HepG2 (cell line): Measurements from ENCODE around the gene CYTH1. TPM values are rescaled to one million over a fixed set of nuclear protein-coding genes. Genes with fewer than 3 reads are reported as not detected.

Experiments
- BORCS8-MEF2B ChIP-seq: sonication (generic); formaldehyde crosslinking; IDR thresholded peaks from 2 replicates; pipeline ENCODE4 v1.8.0; 2022; ENCODE audit warnings: mild to moderate bottlenecking, missing genetic modification reagents
- DDIT3 ChIP-seq: sonication (generic); formaldehyde crosslinking; IDR thresholded peaks from 2 replicates; pipeline ENCODE4 v1.4.0; 2020; ENCODE audit warnings: mild to moderate bottlenecking, missing genetic modification reagents
- FOXA1 ChIP-seq, 2 experiments: fragments of 450-650 bp in 1 of 2; sonication (generic) in 1 of 2; formaldehyde crosslinking in 1 of 2; IDR thresholded peaks; 2 replicates each; pipeline versions ENCODE4 v1.4.0 to v1.6.1; 2016 to 2020; ENCODE audit warnings: missing genetic modification reagents in 1 of 2
- FOXJ3 ChIP-seq: sonication (generic); formaldehyde crosslinking; IDR thresholded peaks from 2 replicates; pipeline ENCODE4 v1.4.0; 2020; ENCODE audit warnings: missing genetic modification reagents, mild to moderate bottlenecking, borderline replicate concordance
- MIER2 ChIP-seq: IDR thresholded peaks from 2 replicates; pipeline ENCODE4 v1.6.1; 2016; ENCODE audit warnings: missing biosample characterization, missing genetic modification reagents
- NFE2 ChIP-seq: sonication (generic); formaldehyde crosslinking; IDR thresholded peaks from 2 replicates; pipeline ENCODE4 v1.4.0; 2020; ENCODE audit warnings: missing genetic modification reagents
- RBFOX2 ChIP-seq: fragments of 200-400 bp; formaldehyde crosslinking; IDR thresholded peaks from 2 replicates; pipeline ENCODE4 v1.6.1; 2017; ENCODE audit warnings: low read depth, mild to moderate bottlenecking, low read length
- REST ChIP-seq, 2 experiments: IDR thresholded peaks; 2 replicates each; pipeline ENCODE4 v1.6.1; 2011 to 2012; ENCODE audit warnings: low read length in 2 of 2, borderline replicate concordance in 1 of 2, low read depth in 1 of 2, mild to moderate bottlenecking in 1 of 2, moderate library complexity in 1 of 2
- SCMH1 ChIP-seq: sonication (generic); formaldehyde crosslinking; IDR thresholded peaks from 2 replicates; pipeline ENCODE4 v1.9.0; 2021; ENCODE audit warnings: missing genetic modification reagents, mild to moderate bottlenecking, borderline replicate concordance
- SPEN ChIP-seq: sonication (generic); formaldehyde crosslinking; IDR thresholded peaks from 2 replicates; pipeline ENCODE4 v1.5.1; 2020; ENCODE audit warnings: low read depth, mild to moderate bottlenecking, missing genetic modification reagents
- XBP1 ChIP-seq: sonication (generic); formaldehyde crosslinking; IDR thresholded peaks from 2 replicates; pipeline ENCODE4 v1.5.0; 2020; ENCODE audit warnings: missing genetic modification reagents
- ZBTB40 ChIP-seq, 2 experiments: fragments of 450-650 bp in 1 of 2; sonication (generic) in 1 of 2; formaldehyde crosslinking in 1 of 2; IDR thresholded peaks; 2 replicates each; pipeline versions ENCODE4 v1.6.1 to v1.8.0; 2016 to 2022; ENCODE audit warnings: antibody characterized with exemption in 1 of 2, mild to moderate bottlenecking in 1 of 2, missing genetic modification reagents in 1 of 2
- ZNF17 ChIP-seq: sonication (generic); formaldehyde crosslinking; IDR thresholded peaks from 2 replicates; pipeline ENCODE4 v1.5.0; 2020; ENCODE audit warnings: mild to moderate bottlenecking, missing genetic modification reagents
- ZNF546 ChIP-seq: sonication (generic); formaldehyde crosslinking; conservative IDR thresholded peaks from 2 replicates; pipeline ENCODE4 v1.8.1; 2023; ENCODE audit warnings: mild to moderate bottlenecking, missing genetic modification reagents
- ZNF780A ChIP-seq: sonication (generic); formaldehyde crosslinking; IDR thresholded peaks from 2 replicates; pipeline ENCODE4 v1.8.0; 2022; ENCODE audit warnings: mild to moderate bottlenecking, missing genetic modification reagents, moderate library complexity
- ZNF782 ChIP-seq: sonication (generic); formaldehyde crosslinking; IDR thresholded peaks from 2 replicates; pipeline ENCODE4 v1.4.0; 2020; ENCODE audit warnings: missing genetic modification reagents, mild to moderate bottlenecking, borderline replicate concordance
- polyA plus RNA-seq, 8 experiments: library from polyadenylated mRNA; depleted of rRNA in 3 of 8; stranded (reverse) in 7 of 8; unstranded in 1 of 8; fragments of >200 nt; fragmentation: Illumina TruSeq in 4 of 8; extraction: Trizol in 4 of 8; gene quantifications; 2 replicates each; pipeline versions ENCODE4 v1.2.1 to v1.2.3, GENCODE V29; 2011 to 2016; ENCODE audit warnings: low read depth in 4 of 8, missing spikeins in 1 of 8, mixed read lengths in 1 of 8; ENCODE audit not compliant: insufficient read depth in 1 of 8
- total RNA-seq, 5 experiments: library from RNA; depleted of rRNA; stranded (reverse); fragments of >200 nt; fragmentation: Illumina TruSeq; extraction: Trizol; gene quantifications; 2 replicates each; pipeline ENCODE4 v1.2.3, GENCODE V29; 2016; ENCODE audit warnings: low read depth in 1 of 5

Gene CYTH1
- total and polyA plus RNA-seq, 2 of the 13 experiments (the other 11 are each of a cell fraction or from before 2014, with no cell fraction given) = 20.1 to 48.9 TPM

- no peak for TF ChIP-seq ZBTB40 (IDR thresholded peaks at IDR 0.05)
- no peak for TF ChIP-seq ZBTB40 (CRISPR knock-in tag; IDR thresholded peaks at IDR 0.05)
- no peak for TF ChIP-seq ZNF546
- no peak for TF ChIP-seq ZNF780A (CRISPR knock-in tag)
- no peak for TF ChIP-seq FOXA1 (IDR thresholded peaks at IDR 0.05)
- no peak for TF ChIP-seq FOXA1 (CRISPR knock-in tag; IDR thresholded peaks at IDR 0.05)
- no peak for TF ChIP-seq XBP1 (CRISPR knock-in tag)
- no peak for TF ChIP-seq SCMH1
- no peak for TF ChIP-seq ZNF782 (CRISPR knock-in tag)
- TF ChIP-seq BORCS8-MEF2B = no peak
- TF ChIP-seq NFE2 (CRISPR knock-in tag) = no peak
- TF ChIP-seq FOXJ3 (CRISPR knock-in tag) = no peak
- no peak for TF ChIP-seq MIER2 (CRISPR knock-in tag)
- TF ChIP-seq REST (IDR thresholded peaks at IDR 0.05; ENCODE audit: borderline replicate concordance in 1 of 2, low read depth in 1 of 2, low read length in 2 of 2) = no peak
- TF ChIP-seq SPEN (CRISPR knock-in tag) = no peak
- no peak for TF ChIP-seq DDIT3 (CRISPR knock-in tag)
- no peak for TF ChIP-seq ZNF17 (CRISPR knock-in tag)
- no peak for TF ChIP-seq RBFOX2
Measured at GRCh38 chr17:78746263-78746948, 35.7 kb downstream of the CYTH1 start (continued).
